Adrenal gland (tissue), 5 donors: ENCODE results near the gene TDRD9.

ENCODE experiments used
- POLR2A ChIP-seq, 2 donors: fragments of 450-650 bp; IDR thresholded peaks; one replicate each; pipeline ENCODE4 v1.6.1; 2017; ENCODE audit warnings: antibody characterized with exemption in 2 of 2, mild to moderate bottlenecking in 2 of 2, moderate library complexity in 1 of 2
- TF ChIP-seq, protein P1 (sequence below), 6 experiments: fragments of 450-650 bp in 4 of 6; fragments of 200-600 bp in 2 of 6; sonication (generic) in 1 of 6; IDR thresholded peaks; 1 replicate in 5 of 6; 2 replicates in 1 of 6; pipeline versions ENCODE4 v1.5.1 to v1.8.0; 2016 to 2021; ENCODE audit warnings: antibody characterized with exemption in 6 of 6, mild to moderate bottlenecking in 2 of 6, moderate library complexity in 1 of 6
- donor health status: DM: no; HTN: no; CAD: no.

DNA sequence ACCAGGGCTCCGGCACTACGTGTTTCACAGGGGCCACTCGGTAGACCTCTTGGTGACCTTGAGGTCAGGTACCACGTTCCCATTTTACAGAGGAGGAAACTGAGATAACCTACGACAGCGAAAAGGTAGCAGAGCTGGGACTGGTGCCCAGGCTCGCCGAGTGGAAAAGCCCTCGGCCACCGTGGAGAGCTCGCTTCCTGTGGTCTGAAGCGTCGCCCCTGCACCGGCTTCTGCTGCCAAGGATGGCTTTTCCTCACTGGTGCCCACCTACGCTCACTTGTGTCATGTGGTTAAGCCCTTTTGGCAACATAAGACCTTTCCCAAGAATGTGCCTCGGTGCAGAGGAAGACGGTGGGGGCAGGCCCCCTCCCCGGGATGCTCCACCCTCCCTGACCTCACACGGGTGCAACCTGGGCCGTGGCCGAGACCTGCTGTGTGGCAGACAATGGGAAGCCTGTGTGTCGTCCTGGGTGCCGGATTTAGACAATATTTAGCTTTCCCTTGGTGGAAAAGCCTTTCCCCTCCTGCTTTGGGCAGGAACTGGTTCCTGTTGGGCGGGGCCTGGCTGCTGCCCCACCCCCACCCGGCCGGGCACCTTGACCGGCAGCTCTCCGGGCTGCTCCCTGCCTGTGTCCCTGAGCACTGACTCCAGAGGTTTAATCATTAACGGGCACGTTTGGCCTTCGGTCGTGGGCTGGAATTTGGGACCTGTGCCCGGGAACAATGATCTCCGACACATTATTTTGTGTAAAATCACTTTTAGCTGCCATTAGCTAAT is 48.5 kb upstream of the TDRD9 start:
- peak in 1 of 2 donors; percentile 40 for TF ChIP-seq POLR2A (IDR thresholded peaks at IDR 0.05)
- TF ChIP-seq, protein P1, sequence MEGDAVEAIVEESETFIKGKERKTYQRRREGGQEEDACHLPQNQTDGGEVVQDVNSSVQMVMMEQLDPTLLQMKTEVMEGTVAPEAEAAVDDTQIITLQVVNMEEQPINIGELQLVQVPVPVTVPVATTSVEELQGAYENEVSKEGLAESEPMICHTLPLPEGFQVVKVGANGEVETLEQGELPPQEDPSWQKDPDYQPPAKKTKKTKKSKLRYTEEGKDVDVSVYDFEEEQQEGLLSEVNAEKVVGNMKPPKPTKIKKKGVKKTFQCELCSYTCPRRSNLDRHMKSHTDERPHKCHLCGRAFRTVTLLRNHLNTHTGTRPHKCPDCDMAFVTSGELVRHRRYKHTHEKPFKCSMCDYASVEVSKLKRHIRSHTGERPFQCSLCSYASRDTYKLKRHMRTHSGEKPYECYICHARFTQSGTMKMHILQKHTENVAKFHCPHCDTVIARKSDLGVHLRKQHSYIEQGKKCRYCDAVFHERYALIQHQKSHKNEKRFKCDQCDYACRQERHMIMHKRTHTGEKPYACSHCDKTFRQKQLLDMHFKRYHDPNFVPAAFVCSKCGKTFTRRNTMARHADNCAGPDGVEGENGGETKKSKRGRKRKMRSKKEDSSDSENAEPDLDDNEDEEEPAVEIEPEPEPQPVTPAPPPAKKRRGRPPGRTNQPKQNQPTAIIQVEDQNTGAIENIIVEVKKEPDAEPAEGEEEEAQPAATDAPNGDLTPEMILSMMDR (IDR thresholded peaks at IDR 0.05): no peak
